CD4-positive, alpha-beta memory T cell (primary cell): ENCODE measurements around the gene EPN3. TPM values are rescaled to one million over a fixed set of nuclear protein-coding genes. Genes with fewer than 3 reads are reported as not detected.

Experiments used
- CTCF ChIA-PET: fragments of 350-600 bp; sonication (Branson Sonifier 250); formaldehyde crosslinking; loops from one replicate; lab custom pipeline; 2021; ENCODE audit warnings: inconsistent platforms; ENCODE audit not compliant: partially characterized antibody; lab: Charles Lee
- POLR2A ChIA-PET: fragments of 350-600 bp; sonication (Branson Sonifier 250); formaldehyde crosslinking; loops from one replicate; lab custom pipeline; 2021; ENCODE audit not compliant: partially characterized antibody; lab: Charles Lee
- DNase-seq, 5 donors: peaks; one replicate each; pipeline versions ENCODE4 v3.0.0 to v3.0.0-alpha.2; 2020 to 2022; ENCODE audit warnings: mixed read lengths in 1 of 5
- H3K27ac ChIP-seq: one replicate; pipeline ENCODE4 v1.7.0; 2013; ENCODE audit warnings: low read depth, low read length
- H3K27me3 ChIP-seq: 2 replicates; pipeline ENCODE4 v1.7.0; 2013; ENCODE audit warnings: mild to moderate bottlenecking, low read length, moderate library complexity; ENCODE audit not compliant: insufficient read depth
- H3K36me3 ChIP-seq: 2 replicates; pipeline ENCODE4 v1.7.0; 2013; ENCODE audit warnings: mild to moderate bottlenecking, low read length, moderate library complexity; ENCODE audit not compliant: insufficient read depth
- H3K4me1 ChIP-seq: 2 replicates; pipeline ENCODE4 v1.7.0; 2013; ENCODE audit warnings: mild to moderate bottlenecking, low read length, moderate library complexity; ENCODE audit not compliant: insufficient read depth
- H3K4me3 ChIP-seq, 2 donors: one replicate each; pipeline ENCODE4 v1.7.0; 2013; ENCODE audit warnings: low read length in 2 of 2, mild to moderate bottlenecking in 1 of 2
- H3K9me3 ChIP-seq, 2 donors: one replicate each; pipeline ENCODE4 v1.7.0; 2013; ENCODE audit warnings: low read length in 2 of 2, control low read depth in 1 of 2; ENCODE audit not compliant: control insufficient read depth in 1 of 2
- H3K27ac Mint-ChIP-seq, 7 donors: one replicate each; pipeline ENCODE4 v1.8.0; 2020 to 2021; ENCODE audit warnings: mixed read lengths in 7 of 7, mild to moderate bottlenecking in 6 of 7, inconsistent platforms in 3 of 7, moderate library complexity in 3 of 7
- H3K27me3 Mint-ChIP-seq, 2 donors: one replicate each; pipeline ENCODE4 v1.8.0; 2020 to 2021; ENCODE audit warnings: mixed read lengths in 2 of 2
- H3K36me3 Mint-ChIP-seq, 2 donors: one replicate each; pipeline ENCODE4 v1.8.0; 2020 to 2021; ENCODE audit warnings: mixed read lengths in 2 of 2, inconsistent platforms in 1 of 2, mild to moderate bottlenecking in 1 of 2
- H3K4me1 Mint-ChIP-seq, 4 donors: one replicate each; pipeline ENCODE4 v1.8.0; 2020 to 2021; ENCODE audit warnings: mixed read lengths in 4 of 4, mild to moderate bottlenecking in 1 of 4
- H3K4me3 Mint-ChIP-seq, 8 donors: one replicate each; pipeline ENCODE4 v1.8.0; 2020 to 2021; ENCODE audit warnings: mixed read lengths in 8 of 8, mild to moderate bottlenecking in 7 of 8, moderate library complexity in 6 of 8, inconsistent platforms in 3 of 8
- H3K9me3 Mint-ChIP-seq, 8 donors: one replicate each; pipeline ENCODE4 v1.8.0; 2020 to 2021; ENCODE audit warnings: mixed read lengths in 8 of 8, mild to moderate bottlenecking in 5 of 8, inconsistent platforms in 3 of 8, moderate library complexity in 1 of 8
- intact Hi-C: fragments of 100-400 bp; cut with micrococcal nuclease; formaldehyde crosslinking; loops from one replicate; pipeline ENCODE4 v1.15.1; 2023
- polyA plus RNA-seq, 2 donors: library from polyadenylated mRNA; unstranded; fragments of 300-500 nt; fragmentation: Illumina TruSeq; gene quantifications; one replicate each; pipeline ENCODE4 v1.2.3, GENCODE V29; 2021
- total RNA-seq, 2 experiments: library from RNA; stranded (reverse); gene quantifications; one replicate each; pipeline ENCODE4 v1.2.3, GENCODE V29; 2021

Gene EPN3
- total and polyA plus RNA-seq, 4 experiments from 2014 or later, result not detected

- Mint-ChIP-seq H3K27ac (peak overlapping the region in 2 of 7 donors; percentile 52 to 53), H3K36me3 (no peaks in the 10 kb centered on the region), H3K9me3 (no peaks in the 10 kb centered on the region), H3K4me3 (no peak overlapping the region), H3K27me3 (peaks cover 1 to 3% of the 10 kb centered on the region in 2 donors), H3K4me1 (peaks cover 8 to 29% (median 20%) of the 10 kb centered on the region in 4 donors)
- POLR2A ChIA-PET, result no interaction called here
- no peaks in the 10 kb centered on the region for H3K27me3 ChIP-seq
- intact Hi-C loops, result no loop called here
- CTCF ChIA-PET, result interaction anchor here (0.8 to 4.5 kb wide), 3 partner anchors 81 to 307 kb away, joined by 3 to 22 read pairs (median 4); no protein-coding TSS in a partner anchor
- H3K4me1 ChIP-seq, result peaks cover 26% of the 10 kb centered on the region
- no peak overlapping the region for H3K4me3 ChIP-seq
- no peaks in the 10 kb centered on the region for H3K36me3 ChIP-seq
- H3K9me3 ChIP-seq, result no peaks in the 10 kb centered on the region
- no peak overlapping the region for H3K27ac ChIP-seq
- no peak for DNase-seq
These were observed 12.8 kb downstream of the EPN3 start for GRCh38 chr17:50545311-50545710.

DNA sequence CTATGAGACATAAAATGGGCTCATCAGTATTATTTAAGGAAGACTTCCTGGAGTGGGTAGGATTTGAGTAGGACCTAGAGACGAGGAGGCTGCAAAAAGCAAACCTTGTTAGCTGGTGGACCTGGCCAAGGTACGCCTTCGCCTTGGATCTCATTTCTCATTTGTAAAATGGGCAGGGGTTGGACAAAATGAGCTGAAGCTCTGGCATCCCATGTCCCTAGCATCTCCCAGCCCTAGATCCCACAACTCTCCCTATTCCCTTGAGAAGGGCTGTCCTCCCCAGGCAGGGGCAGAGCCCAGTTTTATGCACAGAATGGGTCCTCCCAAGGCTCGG, 14.1 kb downstream of the EPN3 start:
- peaks cover 19% of the 10 kb centered on the region for H3K4me1 ChIP-seq
- intact Hi-C loops, result loop anchor here (1.0 to 2.0 kb wide), 5 partner anchors 14 to 271 kb away; partner anchors contain the start of gene CACNA1G
- Mint-ChIP-seq H3K36me3 (no peaks in the 10 kb centered on the region), H3K4me1 (peaks cover 7 to 26% (median 18%) of the 10 kb centered on the region in 4 donors), H3K27ac (peak overlapping the region in 4 of 7 donors; percentile 29 to 87 (median 47)), H3K27me3 (peaks cover 1 to 3% of the 10 kb centered on the region in 2 donors), H3K9me3 (no peaks in the 10 kb centered on the region), H3K4me3 (peak overlapping the region in 7 of 8 donors; percentile 51 to 86 (median 68))
- H3K4me3 ChIP-seq, result no peak overlapping the region
- ChIA-PET POLR2A (interaction anchor here (1.4 kb wide), 2 partner anchors 13 to 84 kb away, joined by 4 to 5 read pairs; partner anchors contain the start of gene CACNA1G), CTCF (interaction anchor here (0.6 to 4.5 kb wide), 5 partner anchors 16 to 614 kb away, joined by 3 to 22 read pairs (median 4); no protein-coding TSS in a partner anchor)
- no peaks in the 10 kb centered on the region for H3K9me3 ChIP-seq
- DNase-seq, result no peak
- H3K36me3 ChIP-seq, result no peaks in the 10 kb centered on the region
- H3K27ac ChIP-seq, result no peak overlapping the region
- H3K27me3 ChIP-seq, result no peaks in the 10 kb centered on the region

- no peaks in the 10 kb centered on the region for H3K27me3 ChIP-seq
- peaks cover 19% of the 10 kb centered on the region for H3K4me1 ChIP-seq
- H3K9me3 ChIP-seq, result no peaks in the 10 kb centered on the region
- peaks cover 6 to 24% (median 17%) of the 10 kb centered on the region in 4 donors for H3K4me1 Mint-ChIP-seq
- CTCF ChIA-PET, result interaction anchor here (1.0 to 4.5 kb wide), 3 partner anchors 16 to 300 kb away, joined by 3 to 22 read pairs (median 4); no protein-coding TSS in a partner anchor
- H3K27me3 Mint-ChIP-seq, result peaks cover 1 to 3% of the 10 kb centered on the region in 2 donors
- H3K36me3 ChIP-seq, result no peaks in the 10 kb centered on the region
- H3K27ac ChIP-seq, result peak within 1 kb of the TSS; percentile 38
- no peaks in the 10 kb centered on the region for H3K9me3 Mint-ChIP-seq
- POLR2A ChIA-PET, result interaction anchor here (0.9 to 1.4 kb wide), 3 partner anchors 13 to 161 kb away, joined by 3 to 5 read pairs (median 4); partner anchors contain the start of gene CACNA1G
- peak within 1 kb of the TSS; percentile 48 to 86 (median 78) for H3K4me3 Mint-ChIP-seq
- H3K27ac Mint-ChIP-seq, result peak within 1 kb of the TSS; percentile 32 to 87 (median 59)
- DNase-seq, result peak; percentile 83 to 85 (median 84)
- intact Hi-C loops, result loop anchor here (1.0 to 2.0 kb wide), 5 partner anchors 14 to 270 kb away; partner anchors contain the start of gene CACNA1G
- peak within 1 kb of the TSS; percentile 56 to 63 for H3K4me3 ChIP-seq
- no peaks in the 10 kb centered on the region for H3K36me3 Mint-ChIP-seq
These were observed 14.7 kb downstream of the EPN3 start, which contains the start of gene SPATA20 for GRCh38 chr17:50547035-50547735. Gene SPATA20 (plus strand): TSS chr17:50547174. CDS start chr17:50547209, 35 bp downstream.

DNA sequence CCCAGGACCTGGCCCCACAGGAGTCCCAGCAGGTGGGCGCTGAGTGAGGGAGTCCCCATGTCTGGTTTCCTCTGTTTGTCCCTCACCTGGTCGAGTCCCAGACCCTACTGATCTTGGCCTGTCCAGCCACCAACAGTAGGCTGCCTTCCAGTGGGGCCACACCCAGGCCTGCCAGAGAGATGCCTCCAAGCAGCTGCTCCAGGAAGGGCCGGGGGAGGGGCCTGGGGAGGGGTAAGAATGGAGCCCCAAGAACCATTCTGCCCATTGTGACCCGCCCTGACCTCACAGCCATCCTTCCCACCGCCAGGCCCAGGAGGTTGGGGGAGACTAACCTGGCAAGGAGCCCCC, 15.2 kb downstream of the EPN3 start:
- Histone ChIP-seq H3K4me3 (peak overlapping the region in 1 of 2 donors; percentile 56), H3K9me3 (no peaks in the 10 kb centered on the region), H3K27me3 (no peaks in the 10 kb centered on the region), H3K27ac (peak overlapping the region; percentile 38), H3K4me1 (peaks cover 14% of the 10 kb centered on the region), H3K36me3 (no peaks in the 10 kb centered on the region)
- CTCF ChIA-PET, result interaction anchor here (4.5 kb wide), 1 partner anchor 78 kb away, joined by 22 read pairs; no protein-coding TSS in a partner anchor
- peaks cover 1 to 3% of the 10 kb centered on the region in 2 donors for H3K27me3 Mint-ChIP-seq
- H3K4me3 Mint-ChIP-seq, result peak overlapping the region; percentile 48 to 86 (median 78)
- DNase-seq, result no peak
- H3K36me3 Mint-ChIP-seq, result no peaks in the 10 kb centered on the region
- peaks cover 2 to 18% (median 12%) of the 10 kb centered on the region in 4 donors for H3K4me1 Mint-ChIP-seq
- no peaks in the 10 kb centered on the region for H3K9me3 Mint-ChIP-seq
- intact Hi-C loops, result loop anchor here (1.0 to 2.0 kb wide), 5 partner anchors 13 to 270 kb away; partner anchors contain the start of gene CACNA1G
- H3K27ac Mint-ChIP-seq, result peak overlapping the region in 5 of 7 donors; percentile 32 to 83 (median 52)
- POLR2A ChIA-PET, result interaction anchor here (0.9 to 1.4 kb wide), 3 partner anchors 12 to 161 kb away, joined by 3 to 5 read pairs (median 4); partner anchors contain the start of gene CACNA1G

GRCh38 chr17:50548831-50549230, 16.3 kb downstream of the EPN3 start:
- Histone ChIP-seq H3K4me1 (peaks cover 8% of the 10 kb centered on the region), H3K4me3 (no peak overlapping the region), H3K27me3 (no peaks in the 10 kb centered on the region), H3K36me3 (no peaks in the 10 kb centered on the region), H3K9me3 (no peaks in the 10 kb centered on the region), H3K27ac (no peak overlapping the region)
- intact Hi-C loops, result no loop called here
- Mint-ChIP-seq H3K4me1 (peaks cover 2 to 15% (median 12%) of the 10 kb centered on the region in 4 donors), H3K27ac (peak overlapping the region in 1 of 7 donors; percentile 72), H3K27me3 (peaks cover 1 to 2% of the 10 kb centered on the region in 2 donors), H3K4me3 (no peak overlapping the region), H3K36me3 (no peaks in the 10 kb centered on the region), H3K9me3 (no peaks in the 10 kb centered on the region)
- ChIA-PET POLR2A (interaction anchor here (2.8 kb wide), 1 partner anchor 11 kb away, joined by 11 read pairs; the partner anchor contains the start of gene CACNA1G), CTCF (interaction anchor here (1.4 kb wide), 1 partner anchor 75 kb away, joined by 3 read pairs; no protein-coding TSS in a partner anchor)
- DNase-seq, result no peak

DNA sequence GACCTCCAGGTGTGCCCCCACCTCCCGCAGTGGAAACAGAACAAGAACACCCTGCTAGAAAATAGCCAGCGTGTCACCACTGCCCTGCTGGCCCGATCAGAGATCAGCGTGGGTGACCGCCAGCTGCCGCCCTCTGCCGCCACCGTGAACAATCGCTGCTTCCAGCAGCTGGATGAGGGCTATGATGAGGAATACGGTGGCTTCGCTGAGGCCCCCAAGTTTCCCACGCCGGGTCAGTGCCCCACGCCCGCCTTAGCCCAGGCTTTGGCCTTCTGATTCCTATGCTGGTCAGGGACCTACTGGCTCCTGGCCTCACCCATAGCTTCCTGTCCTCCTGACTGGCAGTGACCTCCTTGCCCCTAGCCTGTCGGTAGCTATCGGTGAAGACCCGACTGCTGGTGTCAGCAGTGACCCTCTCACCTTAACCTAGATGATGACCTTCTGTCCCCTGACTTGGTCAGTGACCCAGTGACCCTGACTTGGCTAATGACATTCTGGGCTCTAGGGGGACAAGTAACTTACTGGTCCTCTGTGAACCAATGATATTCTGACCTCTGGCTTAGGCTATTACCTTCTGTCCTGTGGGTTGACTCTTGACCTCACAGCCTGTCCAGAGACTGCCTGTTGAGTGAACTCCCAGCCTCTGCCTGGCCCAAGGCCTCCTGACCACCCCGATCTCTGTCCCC, 16.9 kb downstream of the EPN3 start:
- CTCF ChIA-PET, result interaction anchor here (1.4 kb wide), 1 partner anchor 74 kb away, joined by 3 read pairs; no protein-coding TSS in a partner anchor
- H3K36me3 Mint-ChIP-seq, result no peaks in the 10 kb centered on the region
- H3K27me3 Mint-ChIP-seq, result peaks cover 1% of the 10 kb centered on the region in 2 donors
- DNase-seq, result no peak
- POLR2A ChIA-PET, result interaction anchor here (2.2 to 2.8 kb wide), 2 partner anchors 8 to 11 kb away, joined by 8 to 11 read pairs; partner anchors contain the start of gene CACNA1G
- H3K9me3 ChIP-seq, result no peaks in the 10 kb centered on the region
- no peak overlapping the region for H3K4me3 ChIP-seq
- peaks cover 8% of the 10 kb centered on the region for H3K4me1 ChIP-seq
- H3K27ac ChIP-seq, result no peak overlapping the region
- peaks cover 2 to 9% (median 9%) of the 10 kb centered on the region in 4 donors for H3K4me1 Mint-ChIP-seq
- H3K4me3 Mint-ChIP-seq, result peak overlapping the region in 1 of 8 donors; percentile 15
- no peaks in the 10 kb centered on the region for H3K27me3 ChIP-seq
- no peaks in the 10 kb centered on the region for H3K36me3 ChIP-seq
- intact Hi-C loops, result no loop called here
- H3K27ac Mint-ChIP-seq, result no peak overlapping the region
- no peaks in the 10 kb centered on the region for H3K9me3 Mint-ChIP-seq
